Thyroid gland (tissue), 4 donors: ENCODE measurements around the gene ANLN.
"Not testable (repeated sequence)": the region's sequence is repeated elsewhere in the genome, so short reads cannot be mapped to it uniquely, and the experiment has no call there.

Experiments used
- CTCF ChIP-seq, 6 experiments: fragments of 200-600 bp in 3 of 6; fragments of 450-650 bp in 3 of 6; sonication (generic) in 3 of 6; IDR thresholded peaks; one replicate each; pipeline ENCODE4 v1.5.1; 2016 to 2019; ENCODE audit warnings: antibody characterized with exemption in 6 of 6, mild to moderate bottlenecking in 2 of 6, inconsistent platforms in 1 of 6, moderate library complexity in 1 of 6
- POLR2A ChIP-seq, 2 donors: fragments of 450-650 bp; IDR thresholded peaks; one replicate each; pipeline ENCODE4 v1.6.1; 2017; ENCODE audit warnings: antibody characterized with exemption in 2 of 2, mild to moderate bottlenecking in 2 of 2, moderate library complexity in 1 of 2

- TF ChIP-seq POLR2A, CTCF (IDR thresholded peaks at IDR 0.05): not testable (repeated sequence)
These were observed 4.0 kb upstream of the ANLN start for GRCh38 chr7:36385646-36386045.
